Measurements from ENCODE around the gene KDM4B.
"Not testable (repeated sequence)": the region's sequence is repeated elsewhere in the genome, so short reads cannot be mapped to it uniquely, and the experiment has no call there.

KDM4B gene

DNA sequence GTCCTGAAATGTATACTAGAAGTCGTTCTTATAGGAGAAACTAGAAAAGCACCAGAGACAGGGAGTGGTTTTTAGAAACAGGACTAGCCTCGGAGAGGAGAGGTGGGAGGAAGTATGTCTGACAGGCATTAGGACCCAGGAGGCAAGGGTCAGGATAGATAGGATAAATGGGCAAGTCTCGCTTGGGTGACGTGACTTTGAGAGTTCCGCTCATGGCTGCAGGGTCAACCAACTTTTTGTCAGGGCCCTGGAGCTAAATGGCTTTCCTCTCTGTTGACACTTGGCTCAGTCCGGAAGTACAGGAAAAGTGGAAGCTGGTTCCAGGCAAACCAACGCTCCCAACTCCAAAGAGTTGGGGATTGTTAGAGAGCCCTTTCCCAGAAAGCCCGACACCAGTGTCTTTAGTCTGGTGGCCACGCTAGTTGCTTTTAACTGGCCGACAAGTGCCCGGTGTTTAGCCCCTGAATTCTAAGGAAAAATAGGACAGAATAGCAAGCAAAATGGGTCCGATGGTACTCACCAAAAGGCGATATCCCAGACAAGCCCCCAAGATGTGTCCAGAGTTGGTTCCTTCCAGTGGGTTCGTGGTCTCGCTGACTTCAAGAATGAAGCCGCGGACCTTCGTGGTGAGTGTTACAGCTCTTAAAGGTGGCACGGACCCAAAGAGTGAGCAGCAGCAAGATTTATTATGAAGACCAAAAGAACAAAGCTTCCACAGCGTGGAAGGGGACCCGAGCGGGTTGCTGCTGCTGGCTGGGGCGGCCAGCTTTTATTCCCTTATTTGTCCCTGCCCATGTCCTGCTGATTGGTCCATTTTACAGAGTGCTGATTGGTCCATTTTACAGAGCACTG, 196.2 kb downstream of the KDM4B start:
- DNase-seq (ENCODE audit: low read depth, low spot score), result not testable (repeated sequence)

DNA sequence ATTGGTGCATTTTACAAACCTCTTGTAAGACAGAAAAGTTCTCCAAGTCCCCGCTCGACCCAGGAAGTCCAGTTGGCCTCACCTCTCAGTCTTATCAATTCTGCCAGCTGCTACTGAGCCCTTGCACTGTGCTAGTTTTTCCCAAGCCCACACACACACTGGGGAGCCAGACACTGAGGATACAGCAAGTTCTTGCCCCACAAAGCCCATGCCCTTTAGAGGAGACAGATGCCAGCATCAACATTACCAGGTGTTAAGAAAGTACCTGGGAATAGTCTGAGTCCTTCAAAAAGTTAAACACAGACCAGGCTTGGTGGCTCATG, 196.7 kb downstream of the KDM4B start:
- no peak for DNase-seq (ENCODE audit: low read depth, low spot score)

DNA sequence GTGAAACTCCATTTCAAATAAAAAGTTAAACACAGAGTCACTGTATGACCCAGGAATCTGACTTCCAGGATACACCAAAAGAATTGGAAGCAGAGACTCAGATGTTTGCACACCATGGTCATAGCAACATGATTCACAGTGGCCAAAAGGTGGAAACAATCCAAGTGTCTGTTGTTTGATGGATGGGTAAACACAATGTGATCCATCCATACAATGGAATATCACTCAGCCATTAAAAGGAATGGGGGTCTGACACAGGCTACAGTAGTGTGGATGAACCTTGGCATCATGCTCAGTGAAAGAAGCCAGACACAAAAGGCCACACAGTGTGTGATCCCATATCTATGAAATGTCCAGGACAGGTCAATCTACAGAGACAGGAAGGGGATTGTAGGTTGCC, 197.3 kb downstream of the KDM4B start:
- DNase-seq (ENCODE audit: low read depth, low spot score), result no peak

GRCh38 chr19:5170329-5170745, 201.4 kb downstream of the KDM4B start:
- no peak for DNase-seq (ENCODE audit: low read depth, low spot score)

- DNase-seq (ENCODE audit: low read depth, low spot score), result no peak
Observed at GRCh38 chr19:5171711-5172110, 202.8 kb downstream of the KDM4B start.

GRCh38 chr19:5172859-5173630, 204.1 kb downstream of the KDM4B start:
- peak; percentile 85 for DNase-seq (ENCODE audit: low read depth, low spot score)

DNA sequence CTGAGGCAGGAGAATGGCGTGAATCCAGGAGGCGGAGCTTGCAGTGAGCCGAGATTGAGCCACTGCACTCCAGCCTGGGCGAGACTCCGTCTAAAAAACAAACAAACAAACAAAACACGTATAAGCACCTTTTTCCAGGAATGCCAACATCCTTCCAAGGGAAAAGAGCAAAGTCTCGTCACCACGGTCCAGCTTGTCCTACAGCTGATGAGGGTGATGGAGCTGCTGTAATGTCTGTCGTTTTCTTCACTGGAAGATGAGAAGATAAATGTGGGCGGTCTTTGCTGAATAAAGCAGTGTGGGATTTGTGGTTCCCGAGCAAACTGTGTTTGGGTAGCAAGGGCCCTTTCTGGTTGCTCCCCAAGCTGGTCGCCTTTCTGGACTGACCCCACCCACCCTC, 205.1 kb downstream of the KDM4B start:
- no peak for DNase-seq (ENCODE audit: low read depth, low spot score)

DNA sequence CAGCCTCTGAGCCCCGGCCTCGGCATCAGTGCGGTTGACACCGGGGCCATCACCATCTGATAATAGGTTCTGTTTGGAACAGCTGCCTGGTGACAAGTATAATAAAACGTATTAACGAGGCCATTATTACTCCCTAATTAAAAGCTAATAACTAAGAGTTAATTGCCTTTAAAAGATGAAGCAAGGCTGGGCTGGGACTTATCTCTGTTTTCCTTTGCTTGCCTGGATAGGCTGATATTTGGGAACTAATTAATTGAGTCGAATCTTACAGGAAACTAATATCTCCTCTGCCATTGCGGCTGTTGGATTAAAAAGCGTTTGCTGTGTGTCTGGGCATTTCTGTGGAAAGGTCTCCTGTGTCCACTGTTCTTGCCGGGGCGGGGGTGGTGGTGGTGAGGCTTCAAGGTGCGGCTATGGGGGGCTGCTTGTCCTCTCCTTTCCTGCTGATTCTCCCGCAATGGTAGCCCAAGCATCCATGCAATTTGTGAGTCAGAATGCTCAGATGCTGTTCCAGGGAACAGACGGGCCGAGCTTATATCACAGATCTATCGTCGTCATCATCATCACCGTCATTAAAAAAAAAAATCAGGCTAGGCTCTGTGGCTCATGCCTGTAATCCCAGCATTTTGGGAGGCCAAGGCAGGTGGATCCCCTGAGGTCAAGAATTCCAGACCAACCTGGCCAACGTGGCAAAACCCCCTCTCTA, 209.0 kb downstream of the KDM4B start:
- DNase-seq (ENCODE audit: low read depth, low spot score), result no peak

DNA sequence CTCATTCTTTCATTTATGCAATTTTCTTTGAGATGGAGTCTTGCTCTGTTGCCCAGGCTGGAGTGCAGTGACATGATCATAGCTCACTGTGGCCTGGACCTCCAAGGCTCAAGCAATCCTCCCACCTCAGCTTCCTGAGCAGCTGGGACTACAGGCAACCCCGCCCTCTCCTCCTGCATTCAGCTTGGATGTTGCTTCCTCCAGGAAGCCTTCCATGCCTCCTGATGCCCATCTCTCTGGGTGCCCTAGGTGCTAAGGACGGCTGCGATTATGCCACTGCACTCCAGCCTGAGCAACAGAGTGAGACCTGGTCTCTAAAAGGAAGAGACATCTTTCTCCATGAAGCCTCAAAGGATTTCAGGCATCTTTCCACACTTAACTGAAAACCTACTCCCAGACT, 209.9 kb downstream of the KDM4B start:
- DNase-seq (ENCODE audit: low read depth, low spot score), result no peak

GRCh38 chr19:5179256-5179655, 210.3 kb downstream of the KDM4B start:
- no peak for DNase-seq (ENCODE audit: low read depth, low spot score)

DNA sequence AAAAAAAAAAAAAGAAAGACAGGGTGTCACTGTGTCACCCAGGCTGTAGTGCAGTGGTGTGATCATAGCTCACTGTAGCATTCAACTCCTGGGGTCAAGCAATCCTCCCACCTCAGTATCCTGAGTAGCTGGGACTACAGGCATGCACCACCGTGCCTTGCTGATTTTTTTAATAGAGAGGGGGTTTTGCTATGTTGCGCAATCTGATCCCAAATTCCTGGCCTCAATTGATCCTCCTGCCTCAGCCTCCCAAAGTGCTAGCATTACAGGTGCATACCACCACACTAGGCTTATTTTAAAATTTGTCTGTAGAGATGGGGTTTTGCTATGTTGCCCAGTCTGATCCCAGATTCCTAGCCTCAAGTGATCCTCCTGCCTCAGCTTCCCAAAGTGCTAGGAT, 212.4 kb downstream of the KDM4B start:
- DNase-seq (ENCODE audit: low read depth, low spot score), result no peak

- DNase-seq (ENCODE audit: low read depth, low spot score), result no peak
Observed at GRCh38 chr19:5182751-5183150, 213.8 kb downstream of the KDM4B start.

- no peak for DNase-seq (ENCODE audit: low read depth, low spot score)
Observed at GRCh38 chr19:5183616-5184015, 214.7 kb downstream of the KDM4B start.

GRCh38 chr19:5184930-5185329, 216.0 kb downstream of the KDM4B start:
- no peak for DNase-seq (ENCODE audit: low read depth, low spot score)

DNA sequence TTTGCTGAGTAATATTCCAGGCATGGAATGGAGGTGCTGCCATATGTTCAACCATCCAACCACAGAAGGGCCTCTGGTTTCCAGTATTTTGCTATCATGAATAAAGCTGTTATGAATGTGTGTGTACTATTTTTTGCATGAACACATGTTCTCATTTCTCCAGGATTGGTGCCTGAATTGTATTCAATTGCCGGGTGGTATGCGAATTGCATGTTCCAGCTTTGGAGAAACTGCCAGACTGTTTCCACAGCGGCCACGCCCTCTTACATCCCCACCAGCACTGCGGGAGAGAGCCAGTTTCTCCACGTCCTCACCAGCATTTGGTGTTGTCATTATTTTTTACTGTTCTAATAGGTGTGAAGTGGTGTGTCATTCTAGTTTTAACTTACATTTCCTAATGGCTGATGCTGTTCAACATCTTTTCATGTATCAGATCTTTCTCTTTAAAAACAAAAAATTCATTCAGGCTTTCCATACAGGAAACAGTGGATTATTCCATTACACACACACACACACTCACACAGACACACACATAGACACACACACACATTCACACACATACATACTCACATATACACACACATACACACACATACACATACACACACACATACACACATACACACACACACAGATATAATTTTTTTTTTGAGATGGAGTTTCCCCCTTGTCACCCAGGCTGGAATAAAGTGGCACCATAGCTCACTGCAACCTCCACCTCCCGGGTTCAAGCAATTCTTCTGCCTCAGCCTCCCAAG, 217.6 kb downstream of the KDM4B start:
- no peak for DNase-seq (ENCODE audit: low read depth, low spot score)

- DNase-seq (ENCODE audit: low read depth, low spot score), result no peak
Observed at GRCh38 chr19:5188548-5189317, 219.8 kb downstream of the KDM4B start.

- no peak for DNase-seq (ENCODE audit: low read depth, low spot score)
Observed at GRCh38 chr19:5189318-5189607, 220.3 kb downstream of the KDM4B start.

GRCh38 chr19:5191091-5191490, 222.2 kb downstream of the KDM4B start:
- no peak for DNase-seq (ENCODE audit: low read depth, low spot score)

GRCh38 chr19:5192568-5192967, 223.7 kb downstream of the KDM4B start:
- DNase-seq (ENCODE audit: low read depth, low spot score), result no peak

GRCh38 chr19:5193192-5193591, 224.3 kb downstream of the KDM4B start:
- DNase-seq (ENCODE audit: low read depth, low spot score), result no peak

GRCh38 chr19:5194641-5195040, 225.7 kb downstream of the KDM4B start:
- DNase-seq (ENCODE audit: low read depth, low spot score), result no peak
